ENCODE results near the gene IRF7. TPM values are rescaled to one million over a fixed set of nuclear protein-coding genes. Genes with fewer than 3 reads are reported as not detected.

Gene IRF7
- total RNA-seq, 6 donors from 2014 or later, result 32.6 to 123 (median 56.2) TPM

- H3K4me1 ChIP-seq, result peaks cover 8 to 29% (median 14%) of the 10 kb centered on the region in 4 donors
- H3K27ac ChIP-seq, result no peak overlapping the region
- peaks cover 4 to 64% (median 54%) of the 10 kb centered on the region in 4 donors for H3K36me3 ChIP-seq
- DNase-seq, result peak in 1 of 2 donors; percentile 57
- no peak for ATAC-seq (ENCODE audit: low FRiP score in 2 of 2)
- TF ChIP-seq, protein P1, sequence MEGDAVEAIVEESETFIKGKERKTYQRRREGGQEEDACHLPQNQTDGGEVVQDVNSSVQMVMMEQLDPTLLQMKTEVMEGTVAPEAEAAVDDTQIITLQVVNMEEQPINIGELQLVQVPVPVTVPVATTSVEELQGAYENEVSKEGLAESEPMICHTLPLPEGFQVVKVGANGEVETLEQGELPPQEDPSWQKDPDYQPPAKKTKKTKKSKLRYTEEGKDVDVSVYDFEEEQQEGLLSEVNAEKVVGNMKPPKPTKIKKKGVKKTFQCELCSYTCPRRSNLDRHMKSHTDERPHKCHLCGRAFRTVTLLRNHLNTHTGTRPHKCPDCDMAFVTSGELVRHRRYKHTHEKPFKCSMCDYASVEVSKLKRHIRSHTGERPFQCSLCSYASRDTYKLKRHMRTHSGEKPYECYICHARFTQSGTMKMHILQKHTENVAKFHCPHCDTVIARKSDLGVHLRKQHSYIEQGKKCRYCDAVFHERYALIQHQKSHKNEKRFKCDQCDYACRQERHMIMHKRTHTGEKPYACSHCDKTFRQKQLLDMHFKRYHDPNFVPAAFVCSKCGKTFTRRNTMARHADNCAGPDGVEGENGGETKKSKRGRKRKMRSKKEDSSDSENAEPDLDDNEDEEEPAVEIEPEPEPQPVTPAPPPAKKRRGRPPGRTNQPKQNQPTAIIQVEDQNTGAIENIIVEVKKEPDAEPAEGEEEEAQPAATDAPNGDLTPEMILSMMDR (IDR thresholded peaks at IDR 0.05), result no peak
- TF ChIP-seq POLR2AphosphoS5 (IDR thresholded peaks at IDR 0.05), result no peak
- no peak for TF ChIP-seq POLR2A (IDR thresholded peaks at IDR 0.05)
- TF ChIP-seq EP300 (IDR thresholded peaks at IDR 0.05), result no peak
- no peaks in the 10 kb centered on the region for H3K27me3 ChIP-seq
- no peaks in the 10 kb centered on the region for H3K9me3 ChIP-seq
- 94 to 98% methylated on average over 10 of the region's 10 CpGs for WGBS, 2 donors
- H3K4me3 ChIP-seq, result no peak overlapping the region
Measured at GRCh38 chr11:584287-584686, 31.5 kb downstream of the IRF7 start.

GRCh38 chr11:581752-582151, 34.0 kb downstream of the IRF7 start:
- no peak overlapping the region for H3K4me3 ChIP-seq
- H3K36me3 ChIP-seq, result peaks cover 4 to 40% (median 31%) of the 10 kb centered on the region in 4 donors
- H3K27me3 ChIP-seq, result no peaks in the 10 kb centered on the region
- peak in 1 of 2 donors; percentile 47 for DNase-seq
- TF ChIP-seq POLR2AphosphoS5 (IDR thresholded peaks at IDR 0.05) (no peak), POLR2A (IDR thresholded peaks at IDR 0.05) (no peak), EP300 (IDR thresholded peaks at IDR 0.05) (no peak)
- TF ChIP-seq, protein P1 (IDR thresholded peaks at IDR 0.05), result no peak
- ATAC-seq (ENCODE audit: low FRiP score in 2 of 2), result no peak
- H3K9me3 ChIP-seq, result no peaks in the 10 kb centered on the region
- H3K4me1 ChIP-seq, result peaks cover 29 to 43% (median 33%) of the 10 kb centered on the region in 4 donors
- H3K27ac ChIP-seq, result no peak overlapping the region
- WGBS, 2 donors, result 82 to 86% methylated on average over 17 of the region's 17 CpGs

DNA sequence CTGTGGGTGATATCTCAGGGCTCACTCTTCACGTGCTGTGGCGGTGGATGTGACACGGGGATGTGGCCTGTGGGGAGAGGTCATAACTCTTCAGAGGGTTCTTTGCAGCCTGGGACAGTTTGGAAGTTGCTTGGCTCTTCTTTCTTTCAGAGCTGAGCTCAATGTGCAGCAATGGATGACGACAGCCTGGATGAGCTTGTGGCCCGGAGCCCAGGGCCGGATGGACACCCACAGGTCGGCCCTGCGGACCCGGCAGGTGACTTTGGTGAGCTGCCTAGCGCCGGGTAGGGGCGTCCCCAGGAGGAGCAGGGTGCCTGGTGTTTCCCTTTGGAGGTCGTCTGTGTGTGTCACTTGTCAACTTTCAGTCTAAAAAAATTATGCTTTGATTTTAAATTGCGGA, 34.4 kb downstream of the IRF7 start:
- ATAC-seq (ENCODE audit: low FRiP score in 2 of 2), result no peak
- Histone ChIP-seq H3K4me3 (no peak overlapping the region), H3K4me1 (peaks cover 29 to 43% (median 33%) of the 10 kb centered on the region in 4 donors), H3K9me3 (no peaks in the 10 kb centered on the region), H3K36me3 (peaks cover 4 to 36% (median 27%) of the 10 kb centered on the region in 4 donors), H3K27me3 (no peaks in the 10 kb centered on the region), H3K27ac (no peak overlapping the region)
- WGBS, 2 donors, result 88 to 91% methylated on average over 14 of the region's 14 CpGs
- DNase-seq, result peak in 1 of 2 donors; percentile 59
- TF ChIP-seq EP300 (IDR thresholded peaks at IDR 0.05) (no peak), POLR2A (IDR thresholded peaks at IDR 0.05) (no peak), POLR2AphosphoS5 (IDR thresholded peaks at IDR 0.05) (no peak)
- TF ChIP-seq, protein P1 (IDR thresholded peaks at IDR 0.05), result no peak

- Histone ChIP-seq H3K4me3 (no peak overlapping the region), H3K4me1 (peaks cover 34 to 49% (median 38%) of the 10 kb centered on the region in 4 donors), H3K36me3 (peaks cover 4 to 28% (median 24%) of the 10 kb centered on the region in 4 donors), H3K27me3 (no peaks in the 10 kb centered on the region), H3K27ac (no peak overlapping the region), H3K9me3 (no peaks in the 10 kb centered on the region)
- ATAC-seq (ENCODE audit: low FRiP score in 2 of 2) (no peak), DNase-seq (no peak)
- TF ChIP-seq EP300 (IDR thresholded peaks at IDR 0.05) (no peak), POLR2A (IDR thresholded peaks at IDR 0.05) (no peak), POLR2AphosphoS5 (IDR thresholded peaks at IDR 0.05) (no peak)
- TF ChIP-seq, protein P1 (IDR thresholded peaks at IDR 0.05), result no peak
- WGBS, 2 donors, result 83 to 91% methylated on average over 15 to 20 of the region's 20 CpGs
Measured at GRCh38 chr11:579830-580601, 35.7 kb downstream of the IRF7 start.
